Naive thymus-derived CD8-positive, alpha-beta T cell (primary cell): Measurements from ENCODE around the gene DLG2. TPM values are rescaled to one million over a fixed set of nuclear protein-coding genes. Genes with fewer than 3 reads are reported as not detected.

Experiments used
- ATAC-seq, 2 donors: fragments of 150-1000 bp; cut with Tn5 transposase in 1 of 2; sonication (Bioruptor Pico), chemical (Tn5 transposase) in 1 of 2; 1 replicate in 1 of 2; 2 replicates in 1 of 2; pipeline ENCODE4 v1.10.0; 2021; ENCODE audit warnings: mild to moderate bottlenecking in 2 of 2, moderate library complexity in 2 of 2
- POLR2A ChIA-PET: fragments of 350-600 bp; sonication (Branson Sonifier 250); formaldehyde crosslinking; loops from one replicate; lab custom pipeline; 2021; ENCODE audit warnings: antibody characterized with exemption; lab: Charles Lee
- DNase-seq, 10 donors: peaks; one replicate each; pipeline versions ENCODE4 v3.0.0 to v3.0.0-alpha.2; 2020 to 2022
- H3K27ac Mint-ChIP-seq, 10 donors: one replicate each; pipeline ENCODE4 v1.8.0; 2020 to 2022; ENCODE audit warnings: mild to moderate bottlenecking in 10 of 10, mixed read lengths in 10 of 10, moderate library complexity in 4 of 10, inconsistent platforms in 1 of 10
- H3K27me3 Mint-ChIP-seq, 5 donors: one replicate each; pipeline ENCODE4 v1.8.0; 2021 to 2022; ENCODE audit warnings: mixed read lengths in 5 of 5
- H3K36me3 Mint-ChIP-seq, 3 donors: one replicate each; pipeline ENCODE4 v1.8.0; 2020 to 2022; ENCODE audit warnings: mixed read lengths in 3 of 3, mild to moderate bottlenecking in 2 of 3, inconsistent platforms in 1 of 3
- H3K4me1 Mint-ChIP-seq, 4 donors: one replicate each; pipeline ENCODE4 v1.8.0; 2021 to 2022; ENCODE audit warnings: mixed read lengths in 4 of 4
- H3K4me3 Mint-ChIP-seq, 10 donors: one replicate each; pipeline ENCODE4 v1.8.0; 2020 to 2022; ENCODE audit warnings: mild to moderate bottlenecking in 10 of 10, mixed read lengths in 10 of 10, moderate library complexity in 6 of 10, inconsistent platforms in 1 of 10
- H3K9me3 Mint-ChIP-seq, 9 donors: one replicate each; pipeline ENCODE4 v1.8.0; 2020 to 2022; ENCODE audit warnings: mixed read lengths in 9 of 9, mild to moderate bottlenecking in 3 of 9, inconsistent platforms in 1 of 9, moderate library complexity in 1 of 9
- polyA plus RNA-seq, 3 donors: library from polyadenylated mRNA; unstranded; fragments of 300-500 nt; fragmentation: Illumina TruSeq; gene quantifications; one replicate each; pipeline ENCODE4 v1.2.3, GENCODE V29; 2021
- total RNA-seq, 8 experiments: library from RNA in 2 of 8; stranded (reverse) in 2 of 8; gene quantifications; one replicate each; pipeline ENCODE4 v1.2.3 and lab custom pipeline; 2021 to 2026

DLG2 gene
- total and polyA plus RNA-seq, 5 experiments from 2014 or later, result 0.86 to 6.2 (median 2.5) TPM

GRCh38 chr11:84573868-84574267 lies 1053.3 kb downstream of the DLG2 start:
- no peak for DNase-seq
- no peak for ATAC-seq
- H3K4me1 Mint-ChIP-seq, result no peaks in the 10 kb centered on the region
- no peak overlapping the region for H3K4me3 Mint-ChIP-seq
- no peak overlapping the region for H3K27ac Mint-ChIP-seq
- POLR2A ChIA-PET, result no interaction called here
- peaks cover 0 to 4% (median 0%) of the 10 kb centered on the region in 5 donors for H3K27me3 Mint-ChIP-seq
- H3K9me3 Mint-ChIP-seq, result peaks cover 11 to 49% (median 27%) of the 10 kb centered on the region in 9 donors
- peaks cover 0 to 13% (median 0%) of the 10 kb centered on the region in 3 donors for H3K36me3 Mint-ChIP-seq

- peaks cover 5 to 29% (median 21%) of the 10 kb centered on the region in 9 donors for H3K9me3 Mint-ChIP-seq
- no peak overlapping the region for H3K27ac Mint-ChIP-seq
- H3K27me3 Mint-ChIP-seq, result peaks cover 0 to 4% (median 0%) of the 10 kb centered on the region in 5 donors
- POLR2A ChIA-PET, result no interaction called here
- H3K4me3 Mint-ChIP-seq, result no peak overlapping the region
- DNase-seq (no peak), ATAC-seq (no peak)
- no peaks in the 10 kb centered on the region for H3K4me1 Mint-ChIP-seq
- peaks cover 0 to 8% (median 0%) of the 10 kb centered on the region in 3 donors for H3K36me3 Mint-ChIP-seq
These were observed 1060.5 kb downstream of the DLG2 start for GRCh38 chr11:84566671-84567070.

DNA sequence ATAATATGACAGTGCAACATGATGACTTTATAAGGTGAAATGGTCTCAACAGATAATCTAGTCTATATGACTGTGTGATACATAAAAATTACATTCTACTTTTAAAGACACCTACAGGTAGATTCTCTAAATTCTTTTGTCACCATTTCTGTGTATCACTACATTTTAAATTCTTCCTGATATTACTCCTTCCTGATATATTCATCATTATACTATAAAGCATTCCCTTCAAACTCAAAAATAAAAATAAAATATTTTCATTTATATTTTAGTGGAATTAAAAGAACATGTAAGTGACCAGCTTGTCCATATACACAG lies 1062.3 kb downstream of the DLG2 start:
- DNase-seq (no peak), ATAC-seq (no peak)
- H3K4me1 Mint-ChIP-seq, result no peaks in the 10 kb centered on the region
- H3K27ac Mint-ChIP-seq, result no peak overlapping the region
- no peak overlapping the region for H3K4me3 Mint-ChIP-seq
- H3K9me3 Mint-ChIP-seq, result peaks cover 0 to 12% (median 5%) of the 10 kb centered on the region in 9 donors
- H3K27me3 Mint-ChIP-seq, result peaks cover 0 to 4% (median 0%) of the 10 kb centered on the region in 5 donors
- POLR2A ChIA-PET, result no interaction called here
- peaks cover 0 to under 1% (median 0%) of the 10 kb centered on the region in 3 donors for H3K36me3 Mint-ChIP-seq

- POLR2A ChIA-PET, result no interaction called here
- peaks cover 0 to 7% (median 5%) of the 10 kb centered on the region in 9 donors for H3K9me3 Mint-ChIP-seq
- ATAC-seq (no peak), DNase-seq (peak in 2 of 10 donors; percentile 2 to 14)
- no peak overlapping the region for H3K27ac Mint-ChIP-seq
- no peaks in the 10 kb centered on the region for H3K4me1 Mint-ChIP-seq
- no peaks in the 10 kb centered on the region for H3K36me3 Mint-ChIP-seq
- H3K27me3 Mint-ChIP-seq, result peaks cover 0 to 4% (median 0%) of the 10 kb centered on the region in 5 donors
- H3K4me3 Mint-ChIP-seq, result no peak overlapping the region
These were observed 1062.8 kb downstream of the DLG2 start for GRCh38 chr11:84564180-84564866.

- no peak overlapping the region for H3K4me3 Mint-ChIP-seq
- DNase-seq, result no peak
- no peak for ATAC-seq
- H3K27ac Mint-ChIP-seq, result no peak overlapping the region
- POLR2A ChIA-PET, result no interaction called here
- H3K36me3 Mint-ChIP-seq, result no peaks in the 10 kb centered on the region
- H3K4me1 Mint-ChIP-seq, result no peaks in the 10 kb centered on the region
- peaks cover 0 to 4% (median 0%) of the 10 kb centered on the region in 5 donors for H3K27me3 Mint-ChIP-seq
- peaks cover 0 to 3% (median 0%) of the 10 kb centered on the region in 9 donors for H3K9me3 Mint-ChIP-seq
These were observed 1063.8 kb downstream of the DLG2 start for GRCh38 chr11:84563356-84563755.

- no peak for DNase-seq
- Mint-ChIP-seq H3K36me3 (no peaks in the 10 kb centered on the region), H3K4me1 (no peaks in the 10 kb centered on the region), H3K27me3 (no peaks in the 10 kb centered on the region), H3K27ac (no peak overlapping the region), H3K4me3 (no peak overlapping the region), H3K9me3 (peaks cover 0 to 2% (median 0%) of the 10 kb centered on the region in 9 donors)
- no peak for ATAC-seq
- POLR2A ChIA-PET, result no interaction called here
These were observed 1066.9 kb downstream of the DLG2 start for GRCh38 chr11:84560206-84560605.

- POLR2A ChIA-PET, result no interaction called here
- Mint-ChIP-seq H3K27ac (no peak overlapping the region), H3K4me3 (no peak overlapping the region), H3K4me1 (no peaks in the 10 kb centered on the region), H3K9me3 (peaks cover 0 to 6% (median 0%) of the 10 kb centered on the region in 9 donors), H3K36me3 (peaks cover 0 to 1% (median 0%) of the 10 kb centered on the region in 3 donors), H3K27me3 (peaks cover 0 to 3% (median 0%) of the 10 kb centered on the region in 5 donors)
- ATAC-seq (no peak), DNase-seq (peak in 1 of 10 donors; percentile 7)
These were observed 1068.8 kb downstream of the DLG2 start for GRCh38 chr11:84558085-84558905.

DNA sequence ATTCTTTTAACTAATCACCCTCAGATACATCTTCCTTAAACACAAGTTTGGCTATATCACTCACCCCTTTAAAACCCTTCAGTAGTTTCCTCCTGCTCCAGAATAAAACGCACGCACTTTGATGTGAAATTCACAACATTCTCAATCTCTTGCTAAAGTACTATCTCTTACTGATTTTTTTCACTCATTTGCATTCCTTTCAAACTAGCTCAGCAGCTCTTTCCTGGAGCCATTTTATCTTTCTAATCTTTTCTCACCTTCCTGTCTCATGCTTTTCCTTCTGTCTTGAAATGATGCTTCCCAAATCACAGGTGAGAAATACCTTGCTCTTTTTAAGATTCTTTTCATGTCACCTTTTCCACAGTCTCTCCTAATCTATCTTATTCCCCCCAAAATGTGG lies 1074.4 kb downstream of the DLG2 start:
- POLR2A ChIA-PET, result no interaction called here
- no peak for DNase-seq
- Mint-ChIP-seq H3K27me3 (peaks cover 0 to 8% (median 0%) of the 10 kb centered on the region in 5 donors), H3K4me3 (no peak overlapping the region), H3K36me3 (peaks cover 0 to 1% (median 0%) of the 10 kb centered on the region in 3 donors), H3K27ac (no peak overlapping the region), H3K4me1 (peaks cover 0 to 4% (median 0%) of the 10 kb centered on the region in 4 donors), H3K9me3 (peaks cover 0 to 19% (median 6%) of the 10 kb centered on the region in 9 donors)
- ATAC-seq, result no peak

GRCh38 chr11:84549217-84549616 lies 1077.9 kb downstream of the DLG2 start:
- ATAC-seq (no peak), DNase-seq (no peak)
- H3K27ac Mint-ChIP-seq, result no peak overlapping the region
- POLR2A ChIA-PET, result no interaction called here
- no peak overlapping the region for H3K4me3 Mint-ChIP-seq
- peaks cover 0 to 5% (median 1%) of the 10 kb centered on the region in 3 donors for H3K36me3 Mint-ChIP-seq
- H3K27me3 Mint-ChIP-seq, result peaks cover 0 to 5% (median 0%) of the 10 kb centered on the region in 5 donors
- H3K4me1 Mint-ChIP-seq, result peaks cover 0 to 4% (median 0%) of the 10 kb centered on the region in 4 donors
- peaks cover 0 to 47% (median 8%) of the 10 kb centered on the region in 9 donors for H3K9me3 Mint-ChIP-seq

DNA sequence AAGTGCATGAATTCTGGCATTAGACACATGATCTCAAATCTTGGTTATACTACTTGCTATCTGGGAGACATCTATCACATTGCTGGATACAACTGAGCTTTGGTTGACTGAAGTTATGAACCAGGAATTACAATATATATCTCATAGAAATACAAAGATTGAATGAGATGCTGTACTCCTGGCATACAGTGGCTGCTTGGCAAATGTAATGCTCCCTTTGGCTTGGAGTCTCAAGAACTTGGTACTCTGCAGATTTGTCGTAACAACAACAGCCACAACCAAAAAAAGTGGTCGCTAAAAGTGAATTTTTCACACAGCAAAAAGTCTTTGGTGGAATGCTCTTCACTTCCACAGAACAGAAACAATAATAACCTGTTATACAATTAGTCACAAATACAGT lies 1082.6 kb downstream of the DLG2 start:
- H3K9me3 Mint-ChIP-seq, result peaks cover 0 to 38% (median 17%) of the 10 kb centered on the region in 9 donors
- ATAC-seq, result no peak
- no peak for DNase-seq
- POLR2A ChIA-PET, result no interaction called here
- H3K36me3 Mint-ChIP-seq, result peaks cover 0 to 9% (median 0%) of the 10 kb centered on the region in 3 donors
- H3K27me3 Mint-ChIP-seq, result no peaks in the 10 kb centered on the region
- H3K4me3 Mint-ChIP-seq, result no peak overlapping the region
- peaks cover 0 to 4% (median 0%) of the 10 kb centered on the region in 4 donors for H3K4me1 Mint-ChIP-seq
- H3K27ac Mint-ChIP-seq, result no peak overlapping the region

- POLR2A ChIA-PET, result no interaction called here
- no peaks in the 10 kb centered on the region for H3K4me1 Mint-ChIP-seq
- H3K9me3 Mint-ChIP-seq, result peaks cover 0 to 38% (median 13%) of the 10 kb centered on the region in 9 donors
- ATAC-seq, result no peak
- DNase-seq, result no peak
- no peaks in the 10 kb centered on the region for H3K27me3 Mint-ChIP-seq
- H3K36me3 Mint-ChIP-seq, result peaks cover 0 to 10% (median 0%) of the 10 kb centered on the region in 3 donors
- H3K27ac Mint-ChIP-seq, result no peak overlapping the region
- no peak overlapping the region for H3K4me3 Mint-ChIP-seq
These were observed 1083.6 kb downstream of the DLG2 start for GRCh38 chr11:84543367-84544159.

- POLR2A ChIA-PET, result no interaction called here
- peaks cover 0 to 2% (median 0%) of the 10 kb centered on the region in 5 donors for H3K27me3 Mint-ChIP-seq
- no peak for ATAC-seq
- no peaks in the 10 kb centered on the region for H3K4me1 Mint-ChIP-seq
- H3K9me3 Mint-ChIP-seq, result peaks cover 0 to 39% (median 14%) of the 10 kb centered on the region in 9 donors
- H3K4me3 Mint-ChIP-seq, result no peak overlapping the region
- no peak overlapping the region for H3K27ac Mint-ChIP-seq
- peaks cover 0 to 11% (median 0%) of the 10 kb centered on the region in 3 donors for H3K36me3 Mint-ChIP-seq
- no peak for DNase-seq
These were observed 1085.3 kb downstream of the DLG2 start for GRCh38 chr11:84541731-84542340.
